ENCODE measurements around the gene TTL. TPM values are rescaled to one million over a fixed set of nuclear protein-coding genes. Genes with fewer than 3 reads are reported as not detected.
"Not testable (repeated sequence)": the region's sequence is repeated elsewhere in the genome, so short reads cannot be mapped to it uniquely, and the experiment has no call there.

TTL gene
- total RNA-seq, 4 donors from 2014 or later, result 11.6 to 24.2 (median 21.4) TPM

GRCh38 chr2:112542984-112543661 is 61.2 kb downstream of the TTL start:
- intact Hi-C loops (cut with DNase I), result no loop called here
- peaks cover 0 to 24% (median 6%) of the 10 kb centered on the region in 3 donors for H3K36me3 ChIP-seq
- no peaks in the 10 kb centered on the region for H3K27me3 ChIP-seq
- TF ChIP-seq POLR2A (IDR thresholded peaks at IDR 0.05), result no peak
- TF ChIP-seq CTCF (IDR thresholded peaks at IDR 0.05), result no peak
- 2 to 3% methylated on average over 18 of the region's 18 CpGs for WGBS, 2 donors
- peak overlapping the region; percentile 86 to 95 (median 94) for H3K27ac ChIP-seq
- H3K9me3 ChIP-seq, result no peaks in the 10 kb centered on the region
- peaks cover 16 to 36% (median 23%) of the 10 kb centered on the region in 3 donors for H3K4me1 ChIP-seq
- DNase-seq, result no peak
- H3K4me3 ChIP-seq, result peak overlapping the region; percentile 58 to 93 (median 77)

- no peaks in the 10 kb centered on the region for H3K9me3 ChIP-seq
- H3K27me3 ChIP-seq, result no peaks in the 10 kb centered on the region
- TF ChIP-seq POLR2A (IDR thresholded peaks at IDR 0.05) (no peak), CTCF (IDR thresholded peaks at IDR 0.05) (no peak)
- no peak overlapping the region for H3K4me3 ChIP-seq
- peaks cover 10 to 28% (median 17%) of the 10 kb centered on the region in 3 donors for H3K4me1 ChIP-seq
- DNase-seq, result no peak
- H3K27ac ChIP-seq, result no peak overlapping the region
- intact Hi-C loops (cut with DNase I), result no loop called here
- 70 to 71% methylated on average over 4 of the region's 4 CpGs for WGBS, 2 donors
- peaks cover 0 to 66% (median 28%) of the 10 kb centered on the region in 3 donors for H3K36me3 ChIP-seq
Observed at GRCh38 chr2:112547333-112547732, 65.4 kb downstream of the TTL start.

- Histone ChIP-seq H3K27ac (no peak overlapping the region), H3K27me3 (no peaks in the 10 kb centered on the region), H3K4me3 (no peak overlapping the region), H3K9me3 (no peaks in the 10 kb centered on the region), H3K36me3 (peaks cover 6 to 83% (median 36%) of the 10 kb centered on the region in 3 donors), H3K4me1 (peaks cover 0 to 14% (median 6%) of the 10 kb centered on the region in 3 donors)
- DNase-seq, result no peak
- TF ChIP-seq CTCF (IDR thresholded peaks at IDR 0.05), result no peak
- no peak for TF ChIP-seq POLR2A (IDR thresholded peaks at IDR 0.05)
- WGBS, 2 donors, result 98 to 100% methylated on average over 2 of the region's 2 CpGs
- intact Hi-C loops (cut with DNase I), result no loop called here
Observed at GRCh38 chr2:112548980-112549379, 67.0 kb downstream of the TTL start.

GRCh38 chr2:112566104-112566503 is 84.1 kb downstream of the TTL start:
- H3K4me3 ChIP-seq, result no peak overlapping the region
- no peaks in the 10 kb centered on the region for H3K27me3 ChIP-seq
- DNase-seq, result no peak
- H3K4me1 ChIP-seq, result no peaks in the 10 kb centered on the region
- TF ChIP-seq POLR2A (IDR thresholded peaks at IDR 0.05) (no peak), CTCF (IDR thresholded peaks at IDR 0.05) (no peak)
- H3K36me3 ChIP-seq, result peaks cover 4 to 100% (median 21%) of the 10 kb centered on the region in 3 donors
- 69 to 71% methylated on average over 3 of the region's 3 CpGs for WGBS, 2 donors
- intact Hi-C loops (cut with DNase I), result no loop called here
- H3K9me3 ChIP-seq, result no peaks in the 10 kb centered on the region
- H3K27ac ChIP-seq, result no peak overlapping the region

- H3K27ac ChIP-seq; intact Hi-C loops (cut with DNase I); H3K4me3 ChIP-seq; H3K9me3 ChIP-seq; DNase-seq; H3K4me1 ChIP-seq; H3K27me3 ChIP-seq: not testable (repeated sequence)
- 97% methylated on average over 5 of the region's 5 CpGs for WGBS, 2 donors
- H3K36me3 ChIP-seq, result peaks cover 4 to 100% (median 21%) of the 10 kb centered on the region in 3 donors
Observed at GRCh38 chr2:112566508-112566907, 84.6 kb downstream of the TTL start.

Data from esophagus squamous epithelium (tissue), 5 donors.